GM12878 (cell line): ENCODE results near the gene LNPK. TPM values are rescaled to one million over a fixed set of nuclear protein-coding genes. Genes with fewer than 3 reads are reported as not detected.

Experiments used
- ATAC-seq: fragments of 200-7000 bp; cut with Tn5 transposase; 3 replicates; pipeline ENCODE4 v1.9.1; 2020; ENCODE audit warnings: mild to moderate bottlenecking, moderate library complexity
- BruUV-seq: library from RNA; stranded (reverse); fragments of 400-500 nt; replicated peaks from 2 replicates; lab custom pipeline; 2021; lab: Mats Ljungman, UMichigan
- CTCF ChIA-PET: fragments of 300-600 bp; sonication (Branson Sonifier 250); formaldehyde crosslinking; extraction: SDS; loops from one replicate; lab custom pipeline; 2021; ENCODE audit warnings: inconsistent platforms; lab: Yijun Ruan, JAX
- POLR2A ChIA-PET: fragments of 350-600 bp; formaldehyde crosslinking; extraction: SDS; loops from one replicate; lab custom pipeline; 2021; ENCODE audit warnings: inconsistent platforms; lab: Charles Lee
- RAD21 ChIA-PET: fragments of 300-600 bp; sonication (Branson Sonifier 250); formaldehyde crosslinking; loops from one replicate; lab custom pipeline; 2023; ENCODE audit warnings: antibody characterized with exemption; ENCODE audit not compliant: unreplicated experiment; lab: Charles Lee
- SMC1A ChIA-PET: fragments of 300-600 bp; sonication (Branson Sonifier 250); formaldehyde crosslinking; loops from one replicate; lab custom pipeline; 2023; ENCODE audit not compliant: unreplicated experiment, uncharacterized antibody; lab: Charles Lee
- DNase-seq: peaks from one replicate; pipeline ENCODE4 v3.0.0-alpha.2; 2011; ENCODE audit warnings: low read depth, low spot score
- FAIRE-seq: peaks from 3 replicates; lab custom pipeline; 2011; peaks lifted over from hg19 to GRCh38; lab: Jason Lieb, UNC
- H2AFZ ChIP-seq: 2 replicates; pipeline ENCODE4 v1.6.0; 2011; ENCODE audit warnings: low read depth, low read length, control low read depth; ENCODE audit not compliant: control insufficient read depth
- H3K27ac ChIP-seq: 2 replicates; pipeline ENCODE4 v1.5.1; 2011; ENCODE audit warnings: control low read depth; ENCODE audit not compliant: control insufficient read depth, insufficient read depth
- H3K27me3 ChIP-seq, 2 experiments: replicated peaks in 1 of 2; 2 replicates each; pipeline versions ENCODE4 v1.6.0 to v1.6.1; 2011; ENCODE audit warnings: low read length in 1 of 2; ENCODE audit not compliant: control insufficient read depth in 2 of 2, insufficient read depth in 2 of 2
- H3K36me3 ChIP-seq, 2 experiments: 2 replicates each; pipeline ENCODE4 v1.5.1; 2011; ENCODE audit warnings: low read length in 1 of 2; ENCODE audit not compliant: control insufficient read depth in 2 of 2, insufficient read depth in 2 of 2
- H3K4me1 ChIP-seq: 2 replicates; pipeline ENCODE4 v1.6.1; 2011; ENCODE audit warnings: mild to moderate bottlenecking, low read length, moderate library complexity, mixed read lengths; ENCODE audit not compliant: control insufficient read depth, insufficient read depth
- H3K4me2 ChIP-seq: 2 replicates; pipeline ENCODE4 v1.6.0; 2011; ENCODE audit warnings: control low read depth; ENCODE audit not compliant: control insufficient read depth, insufficient read depth
- H3K4me3 ChIP-seq: fragments of 200-600 bp; sonication (generic); 2 replicates; pipeline ENCODE4 v1.5.1; 2016
- H3K79me2 ChIP-seq: 2 replicates; pipeline ENCODE4 v1.6.0; 2011; ENCODE audit warnings: low read length; ENCODE audit not compliant: control insufficient read depth, insufficient read depth
- H3K9ac ChIP-seq: 2 replicates; pipeline ENCODE4 v1.8.0; 2011; ENCODE audit warnings: low read length, control low read depth, mixed read lengths; ENCODE audit not compliant: control insufficient read depth, insufficient read depth
- H3K9me3 ChIP-seq: replicated peaks from 3 replicates; pipeline ENCODE4 v1.5.1; 2011; ENCODE audit warnings: mild to moderate bottlenecking, low read length; ENCODE audit not compliant: control insufficient read depth, insufficient read depth
- H4K20me1 ChIP-seq: 2 replicates; pipeline ENCODE4 v1.6.0; 2011; ENCODE audit not compliant: control insufficient read depth, insufficient read depth
- CBX3 ChIP-seq: fragments of 200-600 bp; sonication (generic); IDR thresholded peaks from 2 replicates; pipeline ENCODE4 v1.6.1; 2016; ENCODE audit warnings: low read depth, borderline replicate concordance
- IRF3 ChIP-seq: fragments of 450-650 bp; IDR thresholded peaks from 2 replicates; pipeline ENCODE4 v1.6.1; 2014; ENCODE audit warnings: mild to moderate bottlenecking
- MEF2B ChIP-seq: fragments of 450-650 bp; IDR thresholded peaks from 2 replicates; pipeline ENCODE4 v1.6.1; 2018; ENCODE audit warnings: mild to moderate bottlenecking, moderate library complexity; ENCODE audit not compliant: partially characterized antibody, poor library complexity, severe bottlenecking
- NR2C2 ChIP-seq: IDR thresholded peaks from 2 replicates; pipeline ENCODE4 v1.6.1; 2011; ENCODE audit warnings: borderline replicate concordance, low read depth; ENCODE audit not compliant: control insufficient read depth, insufficient read length
- PML ChIP-seq: IDR thresholded peaks from 2 replicates; pipeline ENCODE4 v1.6.1; 2012; ENCODE audit warnings: low read length, inconsistent platforms
- ZZZ3 ChIP-seq: IDR thresholded peaks from 2 replicates; pipeline ENCODE4 v1.6.1; 2011; ENCODE audit warnings: low read depth; ENCODE audit not compliant: control insufficient read depth, insufficient read length
- WGBS: methylation state at CpG from one replicate; pipeline ENCODE4 v1.1.6; 2016; ENCODE audit warnings: low lambda C conversion rate; ENCODE audit not compliant: insufficient replicate concordance, insufficient coverage; ENCODE audit errors: missing lambda C conversion rate; 5-methylcytosine and 5-hydroxymethylcytosine counted together
- in situ Hi-C: fragments of 300-500 bp; cut with MboI; formaldehyde crosslinking; loops from 9 replicates; pipeline ENCODE4 v1.14.3; 2018; ENCODE audit warnings: mixed read lengths
- intact Hi-C: fragments of 100-400 bp; cut with micrococcal nuclease; formaldehyde crosslinking; loops from one replicate; pipeline ENCODE4 v1.14.2; 2022; ENCODE audit not compliant: unreplicated experiment
- polyA plus RNA-seq, 11 experiments: library from polyadenylated mRNA; depleted of rRNA in 4 of 11; unstranded in 6 of 11; stranded (reverse) in 5 of 11; fragments of >200 nt; fragmentation: Nextera tagmentation in 4 of 11; fragmentation: Illumina TruSeq in 1 of 11; extraction: Ambion mirVana in 4 of 11; extraction: Trizol in 1 of 11; gene quantifications; 1 replicate in 1 of 11; 2 replicates in 10 of 11; pipeline versions ENCODE4 v1.2.1 to v1.2.3, GENCODE V29; 2011 to 2016; ENCODE audit warnings: inconsistent platforms in 2 of 11, missing spikeins in 2 of 11, low read depth in 1 of 11
- total RNA-seq, 4 experiments: library from RNA; depleted of rRNA in 3 of 4; stranded (reverse); fragments of >200 nt in 3 of 4; fragmentation: Illumina TruSeq in 1 of 4; extraction: Trizol in 1 of 4; gene quantifications; 2 replicates each; pipeline versions ENCODE4 v1.2.1 to v1.2.3, GENCODE V29; 2013 to 2021

The LNPK gene
- total and polyA plus RNA-seq, 10 of the 15 experiments (the other 5 are each of a cell fraction or from before 2014, with no cell fraction given), result 3.2 to 30.0 (median 15.6) TPM

- TF ChIP-seq IRF3 (no peak), CBX3 (no peak)
Observed at GRCh38 chr2:175879679-175880078, 122.4 kb downstream of the LNPK start (continued).

- DNase-seq (no peak), FAIRE-seq (no peak), ATAC-seq (no peak)
- Histone ChIP-seq H2AFZ (no peak overlapping the region), H3K4me1 (no peaks in the 10 kb centered on the region), H3K4me2 (no peak overlapping the region), H3K27me3 (no peaks in the 10 kb centered on the region), H3K9ac (no peak overlapping the region), H3K4me3 (no peak overlapping the region), H3K27ac (no peak overlapping the region), H3K36me3 (no peaks in the 10 kb centered on the region), H4K20me1 (no peaks in the 10 kb centered on the region), H3K9me3 (no peaks in the 10 kb centered on the region), H3K79me2 (no peaks in the 10 kb centered on the region)
- 0% methylated on average over 3 of the region's 3 CpGs for WGBS
- TF ChIP-seq ZZZ3 (no peak), PML (no peak), NR2C2 (no peak), MEF2B (no peak), IRF3 (no peak)
- SMC1A ChIA-PET, result interaction anchor here (1.4 kb wide), 1 partner anchor 9 kb away, joined by 3 read pairs; no protein-coding TSS in a partner anchor
- no TSS peak for BruUV-seq
- CTCF ChIA-PET, result no interaction called here
- RAD21 ChIA-PET, result no interaction called here
- in situ Hi-C loops, result no loop called here
- intact Hi-C loops, result no loop called here
- POLR2A ChIA-PET, result no interaction called here
Observed at GRCh38 chr2:175877845-175878544, 124.1 kb downstream of the LNPK start.
